NCI-H1694 (cell line): Measurements from ENCODE around the gene TPX2.
A peak's percentile ranks its signal among the peaks of the same experiment; 100 is the strongest.
"Not testable (repeated sequence)": the region's sequence is repeated elsewhere in the genome, so short reads cannot be mapped to it uniquely, and the experiment has no call there.

ENCODE experiments used
- DNase-seq: peaks from one replicate; lab custom pipeline; 2025; lab: John Stamatoyannopoulos, UW

TPX2 gene

DNA sequence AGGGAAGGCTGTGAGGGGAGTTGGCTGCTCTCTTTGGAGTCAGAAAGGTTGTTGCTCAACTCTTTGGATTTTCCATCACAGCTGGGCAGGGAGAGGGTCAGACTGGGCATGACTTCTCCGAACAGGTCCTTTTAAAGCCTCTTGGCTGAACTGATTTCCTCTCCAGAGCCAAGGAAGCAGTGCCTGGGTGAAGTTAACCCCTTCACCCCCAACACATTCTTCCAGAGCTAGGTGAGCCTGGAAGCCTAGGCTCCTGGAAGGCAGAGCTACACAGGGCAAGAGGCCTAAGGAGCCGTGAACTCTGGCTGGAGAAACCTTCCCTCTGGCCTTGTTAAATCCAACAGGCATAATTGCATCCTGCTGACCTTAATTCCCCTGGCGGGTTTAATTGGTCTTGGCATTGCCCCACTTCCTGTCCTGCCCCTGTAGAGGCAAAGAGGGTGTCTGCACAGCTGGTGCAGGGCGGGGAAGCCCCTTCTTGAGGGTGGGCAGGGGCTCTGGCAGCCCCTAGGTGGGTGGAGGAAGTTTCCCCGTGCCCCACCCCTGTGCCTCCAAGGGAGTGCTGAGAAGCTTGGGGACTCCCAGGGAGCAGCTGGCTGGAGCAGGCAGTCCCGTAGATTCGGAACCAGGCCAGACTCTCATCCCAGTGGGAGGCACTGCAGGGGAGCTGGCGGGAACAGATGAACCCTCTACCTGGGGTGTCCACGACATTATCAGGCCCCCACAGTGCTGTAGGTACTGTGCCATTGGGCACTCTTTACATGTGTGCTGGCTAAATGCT, 76.5 kb downstream of the TPX2 start:
- peak; percentile 22 for DNase-seq

DNA sequence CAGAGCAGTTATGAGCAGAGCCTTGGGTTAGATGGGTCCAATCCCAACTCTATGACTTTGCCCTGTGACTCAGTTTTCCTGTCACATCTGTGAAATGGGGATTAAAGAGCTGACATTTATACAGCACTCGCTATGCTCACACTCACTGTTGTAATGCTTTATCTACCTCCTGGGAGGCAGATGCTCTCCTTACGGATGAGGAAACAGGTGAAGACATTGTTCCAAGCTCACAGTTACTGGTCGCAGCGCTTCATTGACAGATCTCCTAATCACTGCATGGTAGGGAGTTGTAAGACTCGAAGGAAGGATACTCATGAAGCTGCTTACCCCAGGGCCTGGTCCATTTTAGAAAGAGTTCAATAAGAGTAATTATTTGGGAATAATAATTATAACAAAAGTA, 77.1 kb downstream of the TPX2 start:
- DNase-seq: peak; percentile 46

DNA sequence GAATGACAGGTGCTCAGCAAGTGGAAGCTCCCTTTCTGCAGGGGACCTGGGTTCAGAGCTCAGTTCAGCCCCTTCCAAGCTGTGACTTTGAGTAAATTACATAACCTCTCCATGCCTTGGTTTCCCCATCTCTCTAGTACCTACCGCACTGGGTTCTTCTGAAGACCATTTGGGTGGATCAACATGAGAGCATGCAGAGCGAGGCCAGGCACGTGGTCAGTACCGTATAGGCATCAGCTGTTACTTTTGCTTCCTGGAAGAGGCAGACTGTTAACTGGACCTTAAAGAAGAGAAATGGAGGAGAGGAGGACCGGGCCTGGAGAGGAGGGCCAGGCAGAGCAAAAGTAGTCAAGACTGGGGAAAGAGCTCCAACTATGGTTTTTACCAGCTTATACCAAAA, 78.4 kb downstream of the TPX2 start:
- no peak for DNase-seq

DNA sequence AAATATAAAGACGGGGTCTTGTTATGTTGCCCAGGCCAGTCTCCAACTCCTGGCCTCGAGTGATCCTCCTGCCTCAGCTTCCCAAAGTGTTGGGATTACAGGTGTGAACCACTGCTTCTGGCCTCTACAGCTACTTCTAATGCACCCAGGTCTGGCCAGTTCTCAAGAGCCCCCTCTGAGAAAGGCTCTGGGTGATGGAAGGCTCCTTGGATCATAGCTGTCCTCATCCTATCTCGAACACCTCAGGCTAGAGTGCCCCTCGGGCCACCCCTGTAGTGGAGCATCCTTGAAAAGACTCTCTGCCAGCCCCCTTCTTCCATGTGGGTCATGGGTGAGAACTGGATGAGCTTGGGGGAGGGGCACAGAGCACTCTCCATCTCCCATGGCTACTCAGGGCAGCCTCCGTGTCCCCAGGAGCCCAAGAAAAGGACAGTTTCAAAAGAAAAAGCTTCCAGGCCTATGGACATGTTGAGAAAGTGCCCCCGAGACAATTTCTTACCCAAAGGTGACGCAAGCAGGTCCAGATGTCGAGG, 79.4 kb downstream of the TPX2 start:
- no peak for DNase-seq

GRCh38 chr20:31819083-31819784, 80.1 kb downstream of the TPX2 start, which contains the start of gene MYLK2:
Gene MYLK2, plus strand, starts transcription at chr20:31819356. Its CDS starts 225 bp downstream, at chr20:31819581.
- DNase-seq: peak; percentile 65

DNA sequence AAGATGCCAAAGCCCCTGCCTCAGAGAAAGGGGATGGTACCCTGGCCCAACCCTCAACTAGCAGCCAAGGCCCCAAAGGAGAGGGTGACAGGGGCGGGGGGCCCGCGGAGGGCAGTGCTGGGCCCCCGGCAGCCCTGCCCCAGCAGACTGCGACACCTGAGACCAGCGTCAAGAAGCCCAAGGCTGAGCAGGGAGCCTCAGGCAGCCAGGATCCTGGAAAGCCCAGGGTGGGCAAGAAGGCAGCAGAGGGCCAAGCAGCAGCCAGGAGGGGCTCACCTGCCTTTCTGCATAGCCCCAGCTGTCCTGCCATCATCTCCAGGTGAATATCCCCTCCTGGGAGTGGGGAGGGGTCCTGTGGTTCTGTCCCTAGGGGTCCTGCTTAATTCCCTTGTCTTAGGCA, 81.1 kb downstream of the TPX2 start:
- no peak for DNase-seq

- no peak for DNase-seq
Observed at GRCh38 chr20:31821427-31821826, 82.3 kb downstream of the TPX2 start.

- peak; percentile 96 for DNase-seq
Observed at GRCh38 chr20:31822421-31823330, 83.6 kb downstream of the TPX2 start.

DNA sequence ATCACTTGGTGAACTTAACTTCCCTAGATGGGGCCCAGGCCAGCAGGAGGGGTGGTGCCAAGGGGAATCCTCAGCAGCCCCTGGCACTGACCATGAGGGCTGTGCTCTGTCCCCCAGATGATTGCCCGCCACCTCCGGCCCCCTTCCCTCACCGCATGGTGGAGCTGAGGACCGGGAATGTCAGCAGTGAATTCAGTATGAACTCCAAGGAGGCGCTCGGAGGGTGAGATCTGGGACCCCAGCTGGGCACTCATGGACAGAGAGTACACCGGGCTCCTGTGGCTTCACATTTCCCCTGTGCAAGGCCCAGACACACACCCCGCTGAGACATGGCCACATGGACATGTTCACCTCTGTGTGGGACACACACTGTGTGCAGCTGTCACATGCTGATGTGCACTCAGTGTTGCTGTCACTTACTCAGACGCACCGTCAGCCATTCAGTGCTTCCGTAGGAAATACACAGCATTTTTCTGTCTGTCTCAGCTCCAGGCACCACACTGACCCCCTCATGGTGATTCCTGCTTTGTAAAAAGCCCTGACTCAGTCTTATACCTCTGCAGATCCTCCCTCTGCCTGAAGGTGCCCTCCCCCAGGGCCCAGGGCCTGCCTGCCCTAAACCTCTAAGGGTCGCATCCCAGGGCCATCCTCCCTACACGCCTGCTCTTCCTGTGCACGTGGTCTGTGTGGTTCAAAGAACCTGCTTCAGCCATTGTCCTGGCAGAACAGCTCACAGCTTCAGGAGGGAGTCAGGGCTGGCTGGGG, 84.5 kb downstream of the TPX2 start:
- DNase-seq: no peak

DNA sequence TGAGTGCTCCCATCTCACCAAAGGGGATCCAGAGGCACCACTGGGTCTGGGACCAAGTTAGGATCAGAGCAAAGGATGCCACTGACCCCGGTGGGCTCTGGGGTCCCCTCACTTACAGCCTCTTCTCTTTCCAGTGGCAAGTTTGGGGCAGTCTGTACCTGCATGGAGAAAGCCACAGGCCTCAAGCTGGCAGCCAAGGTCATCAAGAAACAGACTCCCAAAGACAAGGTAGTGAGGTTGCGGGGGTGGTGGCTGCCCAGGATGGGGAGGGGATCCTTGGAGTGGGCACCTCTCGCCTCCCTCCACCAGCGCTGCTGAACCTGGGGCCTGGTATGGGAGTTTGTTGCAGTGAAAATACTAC, 85.0 kb downstream of the TPX2 start:
- no peak for DNase-seq

- DNase-seq: no peak
Observed at GRCh38 chr20:31824554-31825313, 85.6 kb downstream of the TPX2 start.

- DNase-seq: no peak
Observed at GRCh38 chr20:31826074-31826473, 87.0 kb downstream of the TPX2 start.

- DNase-seq: no peak
Observed at GRCh38 chr20:31827059-31827458, 88.0 kb downstream of the TPX2 start.

- not testable (repeated sequence) for DNase-seq
Observed at GRCh38 chr20:31828016-31828415, 88.9 kb downstream of the TPX2 start.

- no peak for DNase-seq
Observed at GRCh38 chr20:31829731-31830130, 90.6 kb downstream of the TPX2 start.

DNA sequence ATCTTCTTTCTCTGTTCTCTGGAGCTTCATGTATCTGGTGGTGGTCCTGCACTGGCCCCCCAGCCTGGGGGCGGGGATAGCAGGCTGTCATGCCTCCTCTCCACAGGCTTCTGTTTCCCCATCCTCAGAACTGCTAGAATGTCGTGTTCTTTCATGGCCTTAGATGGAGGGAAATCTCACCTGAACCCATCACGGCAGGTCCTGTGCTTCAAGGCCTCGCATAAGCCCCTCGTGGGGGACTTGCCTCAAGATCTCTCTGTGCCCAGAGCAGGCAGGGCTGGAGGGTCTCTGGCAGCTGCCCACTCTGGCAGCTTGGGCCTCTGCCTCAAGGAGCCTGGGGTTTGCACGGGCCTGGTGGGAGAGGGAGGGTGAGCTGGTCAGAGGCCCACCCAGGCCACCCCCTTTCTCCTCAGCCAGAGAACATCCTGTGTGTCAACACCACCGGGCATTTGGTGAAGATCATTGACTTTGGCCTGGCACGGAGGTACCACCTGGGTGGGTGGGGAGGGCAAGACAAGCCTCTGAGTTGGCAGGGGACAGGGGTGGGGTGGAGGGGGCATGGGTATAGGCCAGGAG, 91.4 kb downstream of the TPX2 start:
- no peak for DNase-seq

DNA sequence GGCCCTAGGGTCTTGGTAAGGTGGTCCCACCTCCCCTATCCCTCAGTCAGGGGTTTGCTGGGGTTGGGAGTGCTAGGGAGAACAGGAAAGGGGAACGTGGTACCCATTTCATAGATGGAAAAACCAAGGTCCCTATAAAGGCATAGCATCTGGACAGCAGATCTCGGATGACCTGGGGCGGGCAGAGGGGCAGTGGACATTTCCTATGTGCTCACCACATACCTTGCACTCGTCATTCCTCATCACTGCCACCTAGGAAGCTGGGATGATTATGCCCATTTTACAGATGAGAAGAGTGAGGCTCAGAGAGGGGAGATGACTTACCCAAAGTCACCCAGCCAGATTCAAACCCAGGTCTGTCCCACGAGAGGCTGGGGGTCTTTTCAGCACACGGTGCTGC, 92.1 kb downstream of the TPX2 start:
- DNase-seq: no peak

DNA sequence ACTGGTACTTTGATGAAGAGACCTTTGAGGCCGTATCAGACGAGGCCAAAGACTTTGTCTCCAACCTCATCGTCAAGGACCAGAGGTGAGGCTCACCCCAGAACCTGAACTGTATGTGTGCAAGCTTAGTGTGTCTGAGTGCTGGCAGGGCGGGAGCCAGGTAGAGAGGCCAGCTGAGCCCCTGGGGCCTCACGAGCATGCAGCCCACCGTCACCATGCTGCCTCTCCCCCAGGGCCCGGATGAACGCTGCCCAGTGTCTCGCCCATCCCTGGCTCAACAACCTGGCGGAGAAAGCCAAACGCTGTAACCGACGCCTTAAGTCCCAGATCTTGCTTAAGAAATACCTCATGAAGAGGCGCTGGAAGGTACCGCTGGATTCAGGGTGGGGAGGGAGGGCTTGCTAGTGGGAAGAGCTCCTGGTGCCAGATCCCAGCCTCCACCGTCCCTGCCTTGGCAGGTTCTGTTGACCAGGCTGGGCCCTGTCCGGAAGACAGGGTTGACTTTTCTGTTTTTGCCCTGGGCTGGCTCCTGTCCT, 92.7 kb downstream of the TPX2 start:
- no peak for DNase-seq

DNA sequence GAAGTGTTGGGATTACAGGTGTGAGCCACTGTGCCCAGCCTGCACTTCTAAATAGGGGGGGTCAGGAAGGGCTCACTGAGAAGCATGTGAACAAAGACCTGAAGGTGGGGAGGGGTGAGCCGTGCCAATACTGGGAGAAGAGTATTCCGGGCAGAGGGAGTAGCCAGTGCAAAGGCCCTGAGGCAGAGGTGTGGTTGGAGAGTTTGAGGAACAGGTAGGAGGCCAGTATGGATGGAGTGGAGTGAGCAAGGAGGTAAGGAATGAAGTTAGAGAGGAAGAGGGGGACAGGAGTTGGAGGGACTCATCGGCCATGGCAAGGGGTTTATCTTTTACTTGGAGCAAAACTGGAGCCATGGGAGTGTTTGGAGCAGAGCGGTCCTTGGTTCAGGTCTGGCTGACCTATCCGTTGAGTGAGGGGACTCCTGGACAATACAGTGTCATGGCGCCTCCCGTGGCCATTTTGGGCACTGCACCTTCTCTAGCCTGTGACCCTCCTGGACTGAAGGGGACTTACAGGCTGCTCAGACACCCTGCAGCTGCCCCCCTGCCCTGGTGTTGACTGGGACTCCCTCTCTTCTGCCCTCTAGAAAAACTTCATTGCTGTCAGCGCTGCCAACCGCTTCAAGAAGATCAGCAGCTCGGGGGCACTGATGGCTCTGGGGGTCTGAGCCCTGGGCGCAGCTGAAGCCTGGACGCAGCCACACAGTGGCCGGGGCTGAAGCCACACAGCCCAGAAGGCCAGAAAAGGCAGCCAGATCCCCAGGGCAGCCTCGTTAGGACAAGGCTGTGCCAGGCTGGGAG, 94.2 kb downstream of the TPX2 start:
- peak; percentile 73 for DNase-seq
